Stimulated activated CD8-positive, alpha-beta memory T cell treated with anti-CD3 and anti-CD28 coated beads, Interleukin-12 subunit alpha, Interleukin-12 subunit beta, amount 100 ng/mL, for 24 hours (primary cell): ENCODE data around the gene SEMA4C.
"Not testable (repeated sequence)": the region's sequence is repeated elsewhere in the genome, so short reads cannot be mapped to it uniquely, and the experiment has no call there.

Source experiments
- DNase-seq: peaks from one replicate; pipeline ENCODE4 v3.0.0-alpha.2; 2020; ENCODE audit errors: extremely low read depth

Gene SEMA4C

GRCh38 chr2:96866586-96866985 is 3.3 kb downstream of the SEMA4C start:
- no peak for DNase-seq

GRCh38 chr2:96866149-96866548 is 3.7 kb downstream of the SEMA4C start:
- no peak for DNase-seq

GRCh38 chr2:96865654-96866053 is 4.2 kb downstream of the SEMA4C start:
- DNase-seq: no peak

- DNase-seq: no peak
Measured at GRCh38 chr2:96864343-96865091, 5.4 kb downstream of the SEMA4C start.

GRCh38 chr2:96863575-96864342 is 6.1 kb downstream of the SEMA4C start:
- no peak for DNase-seq

- DNase-seq: not testable (repeated sequence)
Measured at GRCh38 chr2:96863056-96863455, 6.8 kb downstream of the SEMA4C start.

GRCh38 chr2:96861074-96861473 is 8.8 kb downstream of the SEMA4C start:
- no peak for DNase-seq

- no peak for DNase-seq
Measured at GRCh38 chr2:96860065-96861029, 9.5 kb downstream of the SEMA4C start.

- no peak for DNase-seq
Measured at GRCh38 chr2:96859681-96860064, 10.2 kb downstream of the SEMA4C start.

GRCh38 chr2:96859099-96859649 is 10.7 kb downstream of the SEMA4C start:
- DNase-seq: no peak

GRCh38 chr2:96857667-96858372 is 12.1 kb downstream of the SEMA4C start, which contains the start of gene ANKRD39:
ANKRD39 (minus strand) TSS chr2:96858016; CDS start chr2:96857987, 29 bp downstream.
- peak; percentile 93 for DNase-seq

- DNase-seq: no peak
Measured at GRCh38 chr2:96856776-96857666, 12.9 kb downstream of the SEMA4C start.

- DNase-seq: no peak
Measured at GRCh38 chr2:96853321-96853720, 16.6 kb downstream of the SEMA4C start.

GRCh38 chr2:96852667-96853066 is 17.2 kb downstream of the SEMA4C start:
- no peak for DNase-seq

GRCh38 chr2:96848264-96848663 is 21.6 kb downstream of the SEMA4C start:
- no peak for DNase-seq

- no peak for DNase-seq
Measured at GRCh38 chr2:96847586-96847985, 22.3 kb downstream of the SEMA4C start.

- DNase-seq: no peak
Measured at GRCh38 chr2:96846825-96847224, 23.1 kb downstream of the SEMA4C start.

- no peak for DNase-seq
Measured at GRCh38 chr2:96844405-96844808, 25.5 kb downstream of the SEMA4C start.

- no peak for DNase-seq
Measured at GRCh38 chr2:96843538-96844268, 26.2 kb downstream of the SEMA4C start, which contains the start of gene ANKRD23. ANKRD23 (minus strand) TSS chr2:96844021; CDS start chr2:96843992, 29 bp downstream.
